NCI-H526 (cell line): Measurements from ENCODE around the gene ISG15.
"Not testable (repeated sequence)": the region's sequence is repeated elsewhere in the genome, so short reads cannot be mapped to it uniquely, and the experiment has no call there.

Experiments used
- DNase-seq, 2 experiments: peaks; one replicate each; lab custom pipeline; 2025; lab: John Stamatoyannopoulos, UW

ISG15 gene

GRCh38 chr1:975365-975764 is 37.9 kb upstream of the ISG15 start:
- no peak for DNase-seq

DNA sequence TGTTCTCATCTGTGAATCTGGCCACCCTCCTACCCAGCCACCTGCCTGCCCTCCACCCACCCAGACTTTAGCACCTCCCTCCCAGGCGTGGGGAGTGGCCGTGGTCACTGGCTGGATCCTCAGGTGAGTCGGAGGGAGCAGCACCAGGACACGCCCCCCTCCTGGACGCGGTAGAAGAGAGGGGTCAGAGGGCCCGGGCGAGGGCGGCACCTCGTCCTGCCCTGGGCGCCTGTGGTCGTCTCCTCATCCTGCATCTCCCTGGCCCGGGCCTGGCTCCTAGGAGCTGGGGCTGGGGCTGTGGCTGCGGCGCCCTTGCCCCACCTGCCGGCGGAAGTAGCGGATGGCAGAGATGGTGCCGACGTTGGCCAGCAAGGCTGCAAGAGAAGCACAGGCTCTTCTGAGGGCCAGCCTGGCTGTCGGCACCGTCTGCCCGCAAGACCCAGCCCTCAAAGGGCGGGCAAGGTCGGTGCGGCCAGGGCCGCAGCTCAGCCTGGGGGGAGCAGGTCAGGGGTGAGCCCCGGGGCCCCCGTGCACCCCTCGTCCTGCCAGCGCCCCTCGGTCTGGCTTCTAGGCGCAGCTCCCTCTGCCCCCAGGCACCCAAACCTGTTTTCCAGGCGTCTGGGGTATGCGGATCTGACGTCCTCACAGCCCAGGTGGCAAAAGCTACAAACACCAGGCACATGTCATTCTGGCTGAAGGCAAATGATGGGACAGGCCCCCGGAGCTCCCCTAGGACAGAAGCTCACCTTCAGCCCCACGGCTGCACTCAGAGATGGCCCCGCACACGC is 37.2 kb upstream of the ISG15 start:
- peak; percentile 52 to 86 for DNase-seq

GRCh38 chr1:976791-977190 is 36.5 kb upstream of the ISG15 start:
- DNase-seq: not testable (repeated sequence)

- no peak for DNase-seq
These were observed 35.0 kb upstream of the ISG15 start for GRCh38 chr1:978069-978834.

DNA sequence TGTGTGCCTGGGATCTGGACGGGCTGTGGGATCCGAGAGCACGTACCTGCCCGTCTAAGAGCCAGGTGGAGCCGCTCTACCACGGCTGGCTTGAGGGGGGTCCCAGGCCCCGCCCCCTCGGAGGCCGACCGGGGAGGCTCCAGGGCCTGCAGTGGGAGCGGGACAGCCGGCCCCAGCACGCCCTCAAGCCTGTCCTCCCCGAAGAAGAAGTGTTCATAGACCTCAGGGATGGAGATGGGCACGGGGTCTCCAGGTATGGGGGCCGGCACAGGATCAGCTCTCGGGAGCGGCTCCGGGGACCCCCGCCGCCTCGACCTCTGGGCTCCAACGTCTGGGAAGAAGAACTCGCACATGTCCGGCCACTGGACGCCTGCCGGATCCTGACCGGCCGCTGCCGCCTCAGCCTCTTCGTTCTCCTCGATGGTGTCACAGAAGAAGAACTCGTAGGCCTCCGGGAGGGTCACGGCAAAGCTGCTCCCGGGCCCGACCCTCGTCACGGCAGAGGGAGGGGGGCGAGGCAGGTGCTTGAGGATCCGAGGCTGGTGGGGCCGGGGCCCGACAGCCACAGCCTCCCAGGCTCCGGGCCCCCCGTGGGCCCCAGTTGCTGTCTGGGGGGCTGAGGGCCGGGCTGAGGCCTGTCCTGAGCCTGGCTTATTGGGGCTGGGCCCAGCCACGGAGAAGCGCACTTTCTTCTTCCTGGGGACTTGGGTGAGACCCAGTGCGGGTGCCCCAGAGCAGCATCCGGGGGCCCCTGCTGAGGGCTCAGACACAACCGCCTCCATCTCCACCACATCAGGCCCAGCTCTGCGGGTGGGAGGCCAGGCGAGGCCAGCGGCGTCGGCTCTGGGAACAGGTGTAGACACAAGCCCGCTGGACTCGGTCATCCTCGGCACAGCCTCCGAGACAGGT is 34.2 kb upstream of the ISG15 start:
- no peak for DNase-seq

- no peak for DNase-seq
These were observed 33.6 kb upstream of the ISG15 start for GRCh38 chr1:979744-980072.

DNA sequence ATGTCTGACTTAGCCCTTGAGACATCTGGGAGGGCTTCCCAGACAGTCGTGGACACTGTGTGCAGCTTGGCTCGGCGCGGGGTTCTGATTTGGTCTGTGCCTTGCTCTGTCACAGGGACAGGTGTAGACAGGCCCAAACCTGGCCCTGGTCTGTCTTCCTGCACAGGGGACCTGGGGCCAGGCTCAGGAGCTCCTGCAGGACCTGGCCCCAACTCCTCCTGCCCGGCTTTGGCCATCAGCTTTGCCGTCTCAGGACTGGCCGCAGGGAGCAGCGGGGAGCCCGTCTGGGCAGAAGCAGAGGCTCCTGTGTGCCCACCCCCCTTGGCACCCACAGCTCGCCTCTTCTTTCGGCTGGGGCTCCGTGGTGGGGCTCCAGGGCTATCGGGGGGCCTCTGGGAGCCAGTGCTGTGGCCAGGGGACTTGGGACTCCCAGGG is 33.1 kb upstream of the ISG15 start:
- DNase-seq: no peak

DNA sequence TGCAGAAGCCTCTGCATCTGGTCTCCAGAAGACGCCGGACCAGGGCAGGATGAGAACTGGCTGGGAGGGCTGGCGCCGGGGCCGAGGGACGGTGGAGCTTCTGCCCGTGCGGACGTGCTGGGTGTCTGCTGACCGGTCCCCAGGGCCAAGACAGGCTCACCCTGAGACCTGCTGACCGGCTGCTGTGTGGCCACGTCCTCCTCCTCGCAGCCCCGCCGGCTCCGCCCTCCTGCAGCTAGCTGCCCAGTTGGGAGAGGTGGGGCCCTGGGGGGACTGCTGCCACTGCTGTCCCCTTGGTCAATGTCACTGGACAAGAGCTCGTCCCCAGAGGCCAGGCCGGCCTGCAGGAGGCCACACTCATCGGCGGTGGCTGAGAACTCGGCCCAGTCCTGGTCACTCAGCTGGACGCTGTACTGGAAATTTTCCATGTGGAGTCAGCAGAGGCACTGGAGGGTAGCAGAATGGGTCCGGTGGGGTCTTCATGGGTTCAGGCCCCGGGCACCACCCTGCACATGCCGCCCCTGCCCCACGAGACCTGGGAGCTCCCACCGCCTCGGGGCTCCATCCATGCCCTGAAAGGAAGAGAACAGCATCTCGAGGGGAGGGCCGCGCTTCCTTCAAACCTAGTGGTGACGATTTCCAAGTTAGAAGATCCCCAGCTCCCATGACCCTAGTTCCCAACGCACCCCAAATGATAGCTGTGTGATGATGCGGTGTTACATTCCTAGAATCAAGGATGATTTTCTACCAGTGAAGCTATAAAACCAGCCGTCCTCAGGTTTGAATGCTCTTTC is 32.5 kb upstream of the ISG15 start:
- DNase-seq: no peak

DNA sequence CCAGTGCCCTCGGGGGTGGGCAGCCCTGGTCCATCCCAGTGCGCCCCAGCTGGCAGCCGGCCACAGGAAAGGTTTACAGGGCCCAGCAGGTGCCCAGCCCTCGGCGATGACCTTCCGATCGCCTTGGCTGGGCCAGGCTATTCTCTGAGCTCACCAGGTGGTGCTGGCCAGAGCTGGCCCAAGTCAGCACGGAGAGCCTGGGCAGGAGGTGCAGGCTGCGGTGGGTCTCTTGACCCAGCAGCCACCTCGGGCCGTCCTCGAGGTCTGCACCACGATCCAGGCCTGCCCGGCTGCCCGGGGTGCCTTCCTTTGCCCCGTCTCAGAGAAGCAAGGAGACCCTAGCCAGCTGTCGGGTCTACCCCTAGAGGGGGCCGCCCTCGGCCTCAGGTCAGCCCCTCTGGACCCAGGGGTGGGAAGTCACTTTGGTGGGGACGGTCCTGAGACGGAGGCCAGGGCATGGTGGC is 31.8 kb upstream of the ISG15 start:
- no peak for DNase-seq

GRCh38 chr1:981955-982558 is 31.2 kb upstream of the ISG15 start, which contains the start of gene PERM1:
Gene PERM1, minus strand, starts transcription at chr1:982093. Its CDS starts 1,064 bp downstream, at chr1:981029.
- DNase-seq: no peak

GRCh38 chr1:982765-983436 is 30.4 kb upstream of the ISG15 start:
- no peak for DNase-seq

GRCh38 chr1:983798-984475 is 29.4 kb upstream of the ISG15 start:
- DNase-seq: no peak

- DNase-seq: no peak
These were observed 28.9 kb upstream of the ISG15 start for GRCh38 chr1:984476-984814.

- no peak for DNase-seq
These were observed 28.2 kb upstream of the ISG15 start for GRCh38 chr1:985126-985525.

GRCh38 chr1:988061-988460 is 25.2 kb upstream of the ISG15 start:
- DNase-seq: not testable (repeated sequence)

- not testable (repeated sequence) for DNase-seq
These were observed 22.0 kb upstream of the ISG15 start for GRCh38 chr1:991275-991674.

DNA sequence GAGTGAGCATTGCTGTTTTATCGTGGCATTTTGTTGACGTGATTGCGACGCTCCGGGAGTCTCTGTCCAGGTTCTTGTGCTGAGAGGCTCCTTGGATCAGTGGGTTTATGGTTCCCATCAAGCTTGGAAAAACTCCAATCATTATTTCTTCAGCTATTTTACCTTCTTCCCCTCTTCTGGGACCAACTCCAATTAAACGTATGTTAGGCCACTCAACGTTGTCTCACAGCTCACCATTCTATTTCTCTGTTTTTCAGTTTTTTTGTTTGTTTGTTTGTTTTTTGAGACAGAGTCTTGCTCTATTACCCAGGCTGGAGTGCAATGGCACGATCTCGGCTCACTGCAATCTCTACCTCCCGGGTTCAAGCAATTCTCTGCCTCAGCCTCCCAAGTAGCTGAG is 21.4 kb upstream of the ISG15 start:
- DNase-seq: no peak

- DNase-seq: no peak
These were observed 20.9 kb upstream of the ISG15 start for GRCh38 chr1:992362-992761.

GRCh38 chr1:993379-993995 is 19.8 kb upstream of the ISG15 start:
- DNase-seq: no peak
